Measurements from ENCODE around the gene ZNF786. TPM values are rescaled to one million over a fixed set of nuclear protein-coding genes. Genes with fewer than 3 reads are reported as not detected.

The ZNF786 gene
- total RNA-seq, 1 experiment from 2014 or later, result 8.5 TPM

DNA sequence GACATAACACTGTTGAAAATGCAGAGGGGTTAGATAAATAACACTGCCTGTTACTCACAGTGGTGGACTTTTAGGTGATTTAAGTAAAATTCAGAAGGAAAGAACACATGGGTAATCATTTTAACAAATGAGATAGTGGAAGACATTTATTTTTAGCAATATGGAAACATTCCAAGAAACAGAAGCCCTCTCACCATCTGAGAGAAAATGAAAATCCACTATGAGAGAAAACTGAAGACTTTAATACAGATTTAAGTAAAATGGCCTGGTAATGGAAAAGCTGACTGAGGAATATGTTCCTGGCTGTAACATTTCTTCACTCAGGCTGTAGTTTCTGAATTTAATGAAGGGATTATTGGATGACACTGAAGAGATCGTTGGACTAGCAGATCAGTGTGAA lies 12.1 kb upstream of the ZNF786 start:
- Histone ChIP-seq H3K4me1 (ENCODE audit: control insufficient read depth in 1 of 2, insufficient read depth in 2 of 2, low read length in 2 of 2) (no peaks in the 10 kb centered on the region), H3K4me3 (replicated peaks in 1 of 2; ENCODE audit: low read depth in 1 of 2, low read length in 2 of 2) (no peak overlapping the region), H3K27ac (ENCODE audit: low read depth, low read length) (no peak overlapping the region), H3K4me2 (ENCODE audit: low read length) (no peak overlapping the region), H3K27me3 (ENCODE audit: insufficient read depth, low read length) (no peaks in the 10 kb centered on the region), H3K9me2 (ENCODE audit: insufficient read depth) (no peaks in the 10 kb centered on the region), H3K9ac (ENCODE audit: low read length) (no peak overlapping the region), H3K9me3 (ENCODE audit: control insufficient read depth in 1 of 2, insufficient read depth in 1 of 2, low read depth in 1 of 2, low read length in 2 of 2) (no peaks in the 10 kb centered on the region), H2AFZ (ENCODE audit: low read depth, low read length, poor library complexity, severe bottlenecking) (no peak overlapping the region), H3K79me2 (ENCODE audit: insufficient read depth, low read length) (no peaks in the 10 kb centered on the region), H4K20me1 (ENCODE audit: insufficient read depth) (no peaks in the 10 kb centered on the region), H3K36me3 (ENCODE audit: control insufficient read depth in 1 of 2, insufficient read depth in 2 of 2, low read length in 2 of 2) (no peaks in the 10 kb centered on the region)
- CTCF ChIA-PET, result no interaction called here
- POLR2A ChIA-PET, result no interaction called here
- TF ChIP-seq YY1 (IDR thresholded peaks at IDR 0.05; ENCODE audit: extremely low read depth, insufficient replicate concordance, low read depth, low read length) (no peak), REST (IDR thresholded peaks at IDR 0.05; ENCODE audit: low read depth) (no peak), JUND (IDR thresholded peaks at IDR 0.05) (no peak), ELF1 (IDR thresholded peaks at IDR 0.05; ENCODE audit: borderline replicate concordance, low read depth) (no peak), CBX3 (IDR thresholded peaks at IDR 0.05; ENCODE audit: low read depth) (no peak), SP1 (IDR thresholded peaks at IDR 0.05; ENCODE audit: low read depth) (no peak), ZNF274 (IDR thresholded peaks at IDR 0.05; ENCODE audit: low read depth, low read length) (no peak), POLR2A (IDR thresholded peaks at IDR 0.05; ENCODE audit: borderline replicate concordance, extremely low read depth, insufficient read depth, insufficient read length) (no peak), EZH2 (IDR thresholded peaks at IDR 0.05) (no peak), ATF3 (IDR thresholded peaks at IDR 0.05) (no peak), SRF (IDR thresholded peaks at IDR 0.05; ENCODE audit: low read depth) (no peak), TCF7L2 (IDR thresholded peaks at IDR 0.05; ENCODE audit: borderline replicate concordance, extremely low read depth, insufficient read depth, insufficient read length) (no peak), ZFX (IDR thresholded peaks at IDR 0.05) (no peak), FOSL1 (IDR thresholded peaks at IDR 0.05; ENCODE audit: low read depth) (no peak), SIN3A (IDR thresholded peaks at IDR 0.05; ENCODE audit: low read depth) (no peak), EZH2phosphoT487 (IDR thresholded peaks at IDR 0.05; ENCODE audit: borderline replicate concordance) (no peak), CEBPB (IDR thresholded peaks at IDR 0.05; ENCODE audit: low read depth) (no peak), POLR2AphosphoS5 (IDR thresholded peaks at IDR 0.05; ENCODE audit: low read depth, low read length) (no peak)
- TF ChIP-seq, protein P1, sequence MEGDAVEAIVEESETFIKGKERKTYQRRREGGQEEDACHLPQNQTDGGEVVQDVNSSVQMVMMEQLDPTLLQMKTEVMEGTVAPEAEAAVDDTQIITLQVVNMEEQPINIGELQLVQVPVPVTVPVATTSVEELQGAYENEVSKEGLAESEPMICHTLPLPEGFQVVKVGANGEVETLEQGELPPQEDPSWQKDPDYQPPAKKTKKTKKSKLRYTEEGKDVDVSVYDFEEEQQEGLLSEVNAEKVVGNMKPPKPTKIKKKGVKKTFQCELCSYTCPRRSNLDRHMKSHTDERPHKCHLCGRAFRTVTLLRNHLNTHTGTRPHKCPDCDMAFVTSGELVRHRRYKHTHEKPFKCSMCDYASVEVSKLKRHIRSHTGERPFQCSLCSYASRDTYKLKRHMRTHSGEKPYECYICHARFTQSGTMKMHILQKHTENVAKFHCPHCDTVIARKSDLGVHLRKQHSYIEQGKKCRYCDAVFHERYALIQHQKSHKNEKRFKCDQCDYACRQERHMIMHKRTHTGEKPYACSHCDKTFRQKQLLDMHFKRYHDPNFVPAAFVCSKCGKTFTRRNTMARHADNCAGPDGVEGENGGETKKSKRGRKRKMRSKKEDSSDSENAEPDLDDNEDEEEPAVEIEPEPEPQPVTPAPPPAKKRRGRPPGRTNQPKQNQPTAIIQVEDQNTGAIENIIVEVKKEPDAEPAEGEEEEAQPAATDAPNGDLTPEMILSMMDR (IDR thresholded peaks at IDR 0.05 in 2 of 3, conservative IDR thresholded peaks at IDR 0.05 in 1 of 3; ENCODE audit: borderline replicate concordance in 1 of 3, insufficient read depth in 1 of 3, low read depth in 2 of 3, low read length in 2 of 3), result no peak
- TF ChIP-seq, protein P2, sequence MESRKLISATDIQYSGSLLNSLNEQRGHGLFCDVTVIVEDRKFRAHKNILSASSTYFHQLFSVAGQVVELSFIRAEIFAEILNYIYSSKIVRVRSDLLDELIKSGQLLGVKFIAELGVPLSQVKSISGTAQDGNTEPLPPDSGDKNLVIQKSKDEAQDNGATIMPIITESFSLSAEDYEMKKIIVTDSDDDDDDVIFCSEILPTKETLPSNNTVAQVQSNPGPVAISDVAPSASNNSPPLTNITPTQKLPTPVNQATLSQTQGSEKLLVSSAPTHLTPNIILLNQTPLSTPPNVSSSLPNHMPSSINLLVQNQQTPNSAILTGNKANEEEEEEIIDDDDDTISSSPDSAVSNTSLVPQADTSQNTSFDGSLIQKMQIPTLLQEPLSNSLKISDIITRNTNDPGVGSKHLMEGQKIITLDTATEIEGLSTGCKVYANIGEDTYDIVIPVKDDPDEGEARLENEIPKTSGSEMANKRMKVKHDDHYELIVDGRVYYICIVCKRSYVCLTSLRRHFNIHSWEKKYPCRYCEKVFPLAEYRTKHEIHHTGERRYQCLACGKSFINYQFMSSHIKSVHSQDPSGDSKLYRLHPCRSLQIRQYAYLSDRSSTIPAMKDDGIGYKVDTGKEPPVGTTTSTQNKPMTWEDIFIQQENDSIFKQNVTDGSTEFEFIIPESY (IDR thresholded peaks at IDR 0.05; ENCODE audit: extremely low read depth, insufficient replicate concordance, low read length), result no peak
- ATAC-seq (no peak), DNase-seq (ENCODE audit: low read depth, low spot score) (no peak)
- RAD21 ChIA-PET (ENCODE audit: low non-redundant PET in 1 of 2, low total read pairs in 2 of 2, uncharacterized antibody in 2 of 2, unreplicated experiment in 2 of 2), result no interaction called here
- intact Hi-C loops (cut with micrococcal nuclease), result no loop called here
- no TSS peak for BruUV-seq (replicated peaks)

Data from HCT116 (cell line).